Parathyroid adenoma (tissue), 2 donors: Measurements from ENCODE around the gene EFNA5.
"Not testable (repeated sequence)": the region's sequence is repeated elsewhere in the genome, so short reads cannot be mapped to it uniquely, and the experiment has no call there.

Source experiments
- H2AFZ ChIP-seq: fragments of 300-600 bp; sonication (generic); one replicate; pipeline ENCODE4 v1.7.0; 2017; ENCODE audit warnings: antibody characterized with exemption, mild to moderate bottlenecking
- H3K27ac ChIP-seq: fragments of 300-600 bp; sonication (generic); one replicate; pipeline ENCODE4 v1.7.0; 2017
- H3K27me3 ChIP-seq: fragments of 300-600 bp; sonication (generic); one replicate; pipeline ENCODE4 v1.7.0; 2017; ENCODE audit warnings: low read length; ENCODE audit not compliant: control insufficient read depth, insufficient read depth
- H3K36me3 ChIP-seq: fragments of 300-600 bp; sonication (generic); one replicate; pipeline ENCODE4 v1.7.0; 2017; ENCODE audit warnings: low read length; ENCODE audit not compliant: control insufficient read depth, insufficient read depth
- H3K4me1 ChIP-seq: fragments of 300-600 bp; sonication (generic); one replicate; pipeline ENCODE4 v1.7.0; 2017; ENCODE audit warnings: control low read depth
- H3K4me2 ChIP-seq: fragments of 300-600 bp; sonication (generic); one replicate; pipeline ENCODE4 v1.7.0; 2017; ENCODE audit warnings: low read length
- H3K4me3 ChIP-seq: fragments of 300-600 bp; sonication (generic); one replicate; pipeline ENCODE4 v1.7.0; 2017; ENCODE audit warnings: low read depth, low read length
- H3K79me2 ChIP-seq: fragments of 300-600 bp; sonication (generic); one replicate; pipeline ENCODE4 v1.7.0; 2017; ENCODE audit warnings: control low read depth
- H3K9ac ChIP-seq: fragments of 300-600 bp; sonication (generic); one replicate; pipeline ENCODE4 v1.7.0; 2017; ENCODE audit warnings: mild to moderate bottlenecking
- H3K9me3 ChIP-seq: fragments of 300-600 bp; sonication (generic); one replicate; pipeline ENCODE4 v1.7.0; 2017; ENCODE audit warnings: low read length; ENCODE audit not compliant: control insufficient read depth
- CTCF ChIP-seq: fragments of 300-600 bp; sonication (generic); IDR thresholded peaks from one replicate; pipeline ENCODE4 v1.7.0; 2017; ENCODE audit warnings: antibody characterized with exemption, mild to moderate bottlenecking
- donor health status: primary hyperparathyroidism.

The EFNA5 gene

DNA sequence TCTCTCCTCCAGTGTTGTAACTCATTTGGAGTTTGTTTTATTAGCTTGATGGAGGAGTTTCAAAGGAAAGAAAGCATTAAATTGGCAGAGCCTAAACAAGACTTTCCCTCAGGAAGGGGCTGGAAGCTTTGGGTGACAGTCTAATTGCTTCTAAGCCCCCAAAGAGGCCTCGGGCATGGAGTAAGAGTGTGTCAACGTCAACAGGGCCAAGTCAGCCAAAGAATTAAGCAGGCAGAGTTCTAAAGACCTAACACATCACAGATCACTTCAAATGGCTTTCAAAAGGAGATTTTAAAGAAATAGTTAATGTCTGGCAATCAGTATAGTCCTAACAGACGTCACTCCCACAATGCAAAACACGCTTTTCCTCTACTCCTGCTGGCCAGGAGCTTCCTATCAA, 234.5 kb downstream of the EFNA5 start:
- no peak overlapping the region for H3K4me2 ChIP-seq
- H3K79me2 ChIP-seq, result no peaks in the 10 kb centered on the region
- no peaks in the 10 kb centered on the region for H3K4me1 ChIP-seq
- H2AFZ ChIP-seq, result no peak overlapping the region
- no peaks in the 10 kb centered on the region for H3K9me3 ChIP-seq
- TF ChIP-seq CTCF, result no peak
- no peak overlapping the region for H3K9ac ChIP-seq
- no peak overlapping the region for H3K27ac ChIP-seq
- no peaks in the 10 kb centered on the region for H3K27me3 ChIP-seq
- no peaks in the 10 kb centered on the region for H3K36me3 ChIP-seq
- H3K4me3 ChIP-seq, result no peak overlapping the region

GRCh38 chr5:107435061-107435460, 235.7 kb downstream of the EFNA5 start:
- Histone ChIP-seq H2AFZ (no peak overlapping the region), H3K4me1 (no peaks in the 10 kb centered on the region), H3K4me3 (no peak overlapping the region), H3K36me3 (no peaks in the 10 kb centered on the region), H3K9ac (no peak overlapping the region), H3K27ac (no peak overlapping the region), H3K27me3 (no peaks in the 10 kb centered on the region), H3K9me3 (no peaks in the 10 kb centered on the region), H3K4me2 (no peak overlapping the region), H3K79me2 (no peaks in the 10 kb centered on the region)
- no peak for TF ChIP-seq CTCF

- H3K4me3 ChIP-seq, H3K9me3 ChIP-seq, H2AFZ ChIP-seq, H3K36me3 ChIP-seq, H3K9ac ChIP-seq, H3K4me1 ChIP-seq, H3K27me3 ChIP-seq, H3K79me2 ChIP-seq, H3K27ac ChIP-seq, H3K4me2 ChIP-seq: not testable (repeated sequence)
These were observed 237.1 kb downstream of the EFNA5 start for GRCh38 chr5:107433646-107434045.

DNA sequence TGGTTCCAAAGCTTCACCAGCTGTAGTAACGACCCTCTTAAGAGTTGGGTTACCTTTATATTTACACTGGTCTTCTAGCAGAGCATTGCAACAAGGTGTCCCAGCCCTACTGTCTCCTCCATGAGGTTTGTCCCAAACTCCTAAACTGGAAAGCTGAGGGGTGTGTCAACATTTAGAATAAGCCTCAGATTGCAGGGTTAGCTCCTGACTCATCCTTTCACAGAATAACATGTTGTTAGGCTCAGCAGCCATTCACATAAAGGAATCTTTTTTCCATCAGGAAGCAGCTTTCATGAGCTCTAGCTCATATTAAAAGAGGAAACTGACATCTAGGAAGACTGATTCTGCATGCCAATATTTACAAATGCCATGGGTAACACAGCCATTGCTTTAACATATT, 238.7 kb downstream of the EFNA5 start:
- no peaks in the 10 kb centered on the region for H3K4me1 ChIP-seq
- no peak overlapping the region for H3K27ac ChIP-seq
- no peak for TF ChIP-seq CTCF

DNA sequence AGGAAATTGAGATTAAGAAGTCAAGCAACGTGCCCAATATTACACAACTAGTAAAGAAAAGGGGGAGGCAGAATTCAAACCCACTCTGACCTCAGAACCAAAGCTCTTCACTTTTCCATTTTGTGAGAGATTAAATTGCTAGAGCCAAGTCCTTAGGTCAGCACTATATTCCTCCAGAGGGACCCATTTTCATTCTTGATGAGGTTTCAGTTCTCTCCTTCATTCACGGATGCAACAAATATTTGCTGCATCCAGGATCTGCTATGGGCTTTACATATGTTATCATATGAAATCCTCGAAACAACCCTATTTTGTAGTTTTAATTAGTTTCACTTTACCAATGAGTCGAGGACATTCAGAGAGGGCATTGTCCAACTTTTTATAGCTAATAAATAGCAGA, 239.2 kb downstream of the EFNA5 start:
- Histone ChIP-seq H3K9ac (no peak overlapping the region), H3K36me3 (no peaks in the 10 kb centered on the region), H3K4me1 (no peaks in the 10 kb centered on the region), H3K79me2 (no peaks in the 10 kb centered on the region), H3K4me2 (no peak overlapping the region), H3K27me3 (no peaks in the 10 kb centered on the region), H3K9me3 (no peaks in the 10 kb centered on the region), H2AFZ (no peak overlapping the region), H3K27ac (no peak overlapping the region), H3K4me3 (no peak overlapping the region)
- TF ChIP-seq CTCF, result no peak

More for the DNA sequence above, 238.7 kb downstream of the EFNA5 start:
- H3K4me3 ChIP-seq, result no peak overlapping the region
- H3K9me3 ChIP-seq, result no peaks in the 10 kb centered on the region
- H3K4me2 ChIP-seq, result no peak overlapping the region
- H3K36me3 ChIP-seq, result no peaks in the 10 kb centered on the region
- no peak overlapping the region for H3K9ac ChIP-seq
- no peaks in the 10 kb centered on the region for H3K27me3 ChIP-seq
- H2AFZ ChIP-seq, result no peak overlapping the region
- H3K79me2 ChIP-seq, result no peaks in the 10 kb centered on the region
